Measurements from ENCODE around the gene CPNE2.

The CPNE2 gene

GRCh38 chr16:57100445-57100844, 8.1 kb downstream of the CPNE2 start:
- Histone ChIP-seq H3K4me2 (ENCODE audit: insufficient read depth, low read length) (no peak overlapping the region), H3K27ac (ENCODE audit: low read length) (no peak overlapping the region), H3K9me3 (ENCODE audit: insufficient read depth, low read length, severe bottlenecking) (no peaks in the 10 kb centered on the region), H3K4me1 (ENCODE audit: insufficient read depth, low read length) (no peaks in the 10 kb centered on the region), H2AFZ (ENCODE audit: low read depth, low read length) (no peak overlapping the region), H3K9ac (ENCODE audit: low read depth, low read length) (no peak overlapping the region), H3K36me3 (ENCODE audit: insufficient read depth, low read length) (no peaks in the 10 kb centered on the region), H3K4me3 (ENCODE audit: low read depth in 1 of 2, low read length in 2 of 2) (no peak overlapping the region), H4K20me1 (ENCODE audit: insufficient read depth, low read length) (peaks cover 5% of the 10 kb centered on the region; the same call in 1 of the 2 replicates), H3K79me2 (ENCODE audit: insufficient read depth, low read length) (no peaks in the 10 kb centered on the region), H3K27me3 (ENCODE audit: insufficient read depth, low read length, poor library complexity) (no peaks in the 10 kb centered on the region)
- no peak for ATAC-seq (ENCODE audit: insufficient read depth, low read depth)
- TF ChIP-seq EZH2 (IDR thresholded peaks at IDR 0.05; ENCODE audit: borderline replicate concordance, low read depth, low read length, severe bottlenecking) (no peak), CTCF (IDR thresholded peaks at IDR 0.05; ENCODE audit: borderline replicate concordance, extremely low read depth, low read length, poor library complexity, severe bottlenecking) (no peak)
- DNase-seq = no peak

DNA sequence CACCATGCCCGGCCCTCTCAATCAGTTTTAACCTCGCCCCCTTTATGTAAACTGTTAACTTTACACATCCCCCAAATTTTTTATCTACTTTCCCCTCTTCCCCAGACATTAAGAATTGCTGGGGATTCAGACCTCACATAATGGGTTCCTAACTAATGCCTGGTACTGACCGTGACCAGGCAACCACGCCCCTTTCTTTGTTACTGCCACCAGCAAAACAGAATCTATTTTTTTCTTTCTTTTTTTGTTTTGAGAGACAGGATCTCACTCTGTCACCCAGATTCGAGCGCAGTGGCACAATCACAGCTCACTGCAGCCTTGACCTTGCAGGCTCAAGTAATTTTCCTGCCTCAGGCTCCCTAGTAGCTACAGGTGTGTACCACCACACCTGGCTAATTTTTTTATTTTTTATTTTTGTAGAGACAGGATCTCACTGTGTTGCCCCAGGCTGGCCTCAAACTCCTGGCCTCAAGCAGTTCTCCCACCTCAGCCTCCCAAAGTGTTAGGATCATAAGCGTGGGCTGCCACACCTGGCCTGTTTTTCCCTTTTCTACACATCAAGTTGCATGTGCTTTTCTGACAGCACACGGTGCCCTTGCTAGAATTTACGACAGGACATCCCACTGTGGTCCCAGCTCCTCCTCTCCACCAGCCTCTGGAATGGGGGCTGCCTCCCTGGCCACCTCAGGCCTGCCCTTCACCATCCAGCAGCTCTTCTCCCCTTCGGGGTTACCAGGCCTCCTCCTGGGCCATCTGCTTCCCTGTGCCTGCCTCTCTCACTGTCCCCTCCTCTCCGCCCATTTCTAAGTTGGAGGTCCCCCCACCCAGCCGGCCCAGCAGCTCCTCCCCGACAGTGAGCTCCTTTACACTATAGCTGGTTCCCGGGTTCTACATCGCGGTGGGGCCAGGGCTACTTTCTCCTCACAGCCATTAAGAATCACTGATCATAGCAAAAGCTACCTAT, 10.8 kb downstream of the CPNE2 start:
- Histone ChIP-seq H3K27ac (ENCODE audit: low read length) (no peak overlapping the region), H3K4me1 (ENCODE audit: insufficient read depth, low read length) (no peaks in the 10 kb centered on the region), H3K36me3 (ENCODE audit: insufficient read depth, low read length) (no peaks in the 10 kb centered on the region), H3K4me3 (ENCODE audit: low read depth in 1 of 2, low read length in 2 of 2) (no peak overlapping the region), H3K4me2 (ENCODE audit: insufficient read depth, low read length) (no peak overlapping the region), H3K9me3 (ENCODE audit: insufficient read depth, low read length, severe bottlenecking) (no peaks in the 10 kb centered on the region), H3K9ac (ENCODE audit: low read depth, low read length) (no peak overlapping the region), H2AFZ (ENCODE audit: low read depth, low read length) (no peak overlapping the region), H3K27me3 (ENCODE audit: insufficient read depth, low read length, poor library complexity) (no peaks in the 10 kb centered on the region), H3K79me2 (ENCODE audit: insufficient read depth, low read length) (no peaks in the 10 kb centered on the region), H4K20me1 (ENCODE audit: insufficient read depth, low read length) (no peaks in the 10 kb centered on the region; the same call in 1 of the 2 replicates)
- DNase-seq (no peak), ATAC-seq (ENCODE audit: insufficient read depth, low read depth) (no peak)
- TF ChIP-seq CTCF (IDR thresholded peaks at IDR 0.05; ENCODE audit: borderline replicate concordance, extremely low read depth, low read length, poor library complexity, severe bottlenecking) = no peak
- TF ChIP-seq EZH2 (IDR thresholded peaks at IDR 0.05; ENCODE audit: borderline replicate concordance, low read depth, low read length, severe bottlenecking) = no peak

GRCh38 chr16:57104706-57105105, 12.3 kb downstream of the CPNE2 start:
- Histone ChIP-seq H3K79me2 (ENCODE audit: insufficient read depth, low read length) (no peaks in the 10 kb centered on the region), H3K9me3 (ENCODE audit: insufficient read depth, low read length, severe bottlenecking) (no peaks in the 10 kb centered on the region), H3K4me2 (ENCODE audit: insufficient read depth, low read length) (no peak overlapping the region), H3K4me1 (ENCODE audit: insufficient read depth, low read length) (no peaks in the 10 kb centered on the region), H3K27ac (ENCODE audit: low read length) (no peak overlapping the region), H4K20me1 (ENCODE audit: insufficient read depth, low read length) (no peaks in the 10 kb centered on the region; the same call in 1 of the 2 replicates), H3K9ac (ENCODE audit: low read depth, low read length) (no peak overlapping the region), H3K4me3 (ENCODE audit: low read depth in 1 of 2, low read length in 2 of 2) (no peak overlapping the region), H3K27me3 (ENCODE audit: insufficient read depth, low read length, poor library complexity) (no peaks in the 10 kb centered on the region), H3K36me3 (ENCODE audit: insufficient read depth, low read length) (no peaks in the 10 kb centered on the region), H2AFZ (ENCODE audit: low read depth, low read length) (no peak overlapping the region)
- DNase-seq (no peak), ATAC-seq (ENCODE audit: insufficient read depth, low read depth) (no peak)
- TF ChIP-seq CTCF (IDR thresholded peaks at IDR 0.05; ENCODE audit: borderline replicate concordance, extremely low read depth, low read length, poor library complexity, severe bottlenecking) = no peak
- no peak for TF ChIP-seq EZH2 (IDR thresholded peaks at IDR 0.05; ENCODE audit: borderline replicate concordance, low read depth, low read length, severe bottlenecking)

Measured in DND-41 (cell line).